HepG2 (cell line): ENCODE results near the gene TRAF3. TPM values are rescaled to one million over a fixed set of nuclear protein-coding genes. Genes with fewer than 3 reads are reported as not detected.
A peak's percentile ranks its signal among the peaks of the same experiment; 100 is the strongest.

Experiments used
- CHD4 ChIP-seq: fragments of 200-600 bp; sonication (generic); IDR thresholded peaks from 2 replicates; pipeline ENCODE4 v1.7.0; 2017; ENCODE audit warnings: mild to moderate bottlenecking, low read length, borderline replicate concordance
- FOXK2 ChIP-seq: fragments of 450-650 bp; IDR thresholded peaks from 2 replicates; pipeline ENCODE4 v1.6.1; 2016
- GATAD1 ChIP-seq: IDR thresholded peaks from 2 replicates; pipeline ENCODE4 v1.6.1; 2016; ENCODE audit warnings: missing genetic modification reagents, missing compliant biosample characterization
- HIC2 ChIP-seq: sonication (generic); formaldehyde crosslinking; IDR thresholded peaks from 2 replicates; pipeline ENCODE4 v1.9.0; 2022; ENCODE audit warnings: low read depth, missing genetic modification reagents
- HIVEP1 ChIP-seq: sonication (generic); formaldehyde crosslinking; IDR thresholded peaks from 2 replicates; pipeline ENCODE4 v1.4.0; 2020; ENCODE audit warnings: mild to moderate bottlenecking, missing genetic modification reagents
- HMG20B ChIP-seq: conservative IDR thresholded peaks from 2 replicates; pipeline ENCODE4 v1.6.1; 2016; ENCODE audit warnings: missing genetic modification reagents, missing compliant biosample characterization
- HMGXB3 ChIP-seq: sonication (generic); formaldehyde crosslinking; IDR thresholded peaks from 2 replicates; pipeline ENCODE4 v1.4.0; 2020; ENCODE audit warnings: missing genetic modification reagents, borderline replicate concordance
- JUND ChIP-seq: sonication (generic); formaldehyde crosslinking; IDR thresholded peaks from 2 replicates; pipeline ENCODE4 v1.8.0; 2022; ENCODE audit warnings: mild to moderate bottlenecking, missing genetic modification reagents
- MAFF ChIP-seq: IDR thresholded peaks from 2 replicates; pipeline ENCODE4 v1.6.1; 2011; ENCODE audit warnings: low read depth, low read length, improper control_type of control experiment
- MAFG ChIP-seq: sonication (generic); formaldehyde crosslinking; IDR thresholded peaks from 2 replicates; pipeline ENCODE4 v1.5.1; 2020; ENCODE audit warnings: mild to moderate bottlenecking, missing genetic modification reagents
- MIER3 ChIP-seq: IDR thresholded peaks from 2 replicates; pipeline ENCODE4 v1.6.1; 2016; ENCODE audit warnings: missing compliant biosample characterization, borderline replicate concordance
- MXI1 ChIP-seq: IDR thresholded peaks from 3 replicates; pipeline ENCODE4 v1.6.1; 2012; ENCODE audit warnings: low read depth, low read length, inconsistent platforms, borderline replicate concordance
- RARA ChIP-seq: IDR thresholded peaks from 2 replicates; pipeline ENCODE4 v1.6.1; 2016; ENCODE audit warnings: missing genetic modification reagents, missing compliant biosample characterization
- RBM22 ChIP-seq: fragments of 200-400 bp; formaldehyde crosslinking; optimal IDR thresholded peaks from 2 replicates; pipeline ENCODE3; 2017; ENCODE audit warnings: mild to moderate bottlenecking, low read length, moderate library complexity
- SCMH1 ChIP-seq: sonication (generic); formaldehyde crosslinking; IDR thresholded peaks from 2 replicates; pipeline ENCODE4 v1.9.0; 2021; ENCODE audit warnings: missing genetic modification reagents, mild to moderate bottlenecking, borderline replicate concordance
- SKIL ChIP-seq: sonication (generic); formaldehyde crosslinking; IDR thresholded peaks from 2 replicates; pipeline ENCODE4 v1.8.0; 2022; ENCODE audit warnings: missing genetic modification reagents, mild to moderate bottlenecking, moderate library complexity, borderline replicate concordance
- THAP11 ChIP-seq: IDR thresholded peaks from 2 replicates; pipeline ENCODE4 v1.6.1; 2016; ENCODE audit warnings: missing biosample characterization, missing genetic modification reagents
- ZNF276 ChIP-seq: sonication (generic); formaldehyde crosslinking; IDR thresholded peaks from 2 replicates; pipeline ENCODE4 v1.4.0; 2020; ENCODE audit warnings: mild to moderate bottlenecking, low read depth, missing genetic modification reagents
- ZNF431 ChIP-seq: sonication (generic); formaldehyde crosslinking; IDR thresholded peaks from 2 replicates; pipeline ENCODE4 v1.9.0; 2022; ENCODE audit warnings: missing genetic modification reagents, low read depth, mild to moderate bottlenecking, borderline replicate concordance
- ZNF839 ChIP-seq: sonication (generic); formaldehyde crosslinking; IDR thresholded peaks from 2 replicates; pipeline ENCODE4 v1.4.0; 2020; ENCODE audit warnings: missing genetic modification reagents, mild to moderate bottlenecking, borderline replicate concordance
- polyA plus RNA-seq, 8 experiments: library from polyadenylated mRNA; depleted of rRNA in 3 of 8; stranded (reverse) in 7 of 8; unstranded in 1 of 8; fragments of >200 nt; fragmentation: Illumina TruSeq in 4 of 8; extraction: Trizol in 4 of 8; gene quantifications; 2 replicates each; pipeline versions ENCODE4 v1.2.1 to v1.2.3, GENCODE V29; 2011 to 2016; ENCODE audit warnings: low read depth in 4 of 8, missing spikeins in 1 of 8, mixed read lengths in 1 of 8; ENCODE audit not compliant: insufficient read depth in 1 of 8
- total RNA-seq, 5 experiments: library from RNA; depleted of rRNA; stranded (reverse); fragments of >200 nt; fragmentation: Illumina TruSeq; extraction: Trizol; gene quantifications; 2 replicates each; pipeline ENCODE4 v1.2.3, GENCODE V29; 2016; ENCODE audit warnings: low read depth in 1 of 5

Gene TRAF3
- total and polyA plus RNA-seq, 2 of the 13 experiments (the other 11 are each of a cell fraction or from before 2014, with no cell fraction given): 6.9 to 12.2 TPM

GRCh38 chr14:102795060-102795925 lies 18.0 kb downstream of the TRAF3 start (continued):
- no peak for TF ChIP-seq HMG20B (CRISPR knock-in tag)
- TF ChIP-seq MIER3 (CRISPR knock-in tag): 0 out of 2 replicates have a peak, but pooled peaks have one; percentile 58
- TF ChIP-seq MAFF: no peak
- peak; percentile 41; the same call in 1 of the 2 replicates for TF ChIP-seq RARA (CRISPR knock-in tag)
- TF ChIP-seq SCMH1: no peak
- no peak for TF ChIP-seq ZNF276 (CRISPR knock-in tag)
- TF ChIP-seq SKIL (CRISPR knock-in tag): no peak
- TF ChIP-seq ZNF431: no peak
- TF ChIP-seq FOXK2: no peak
- TF ChIP-seq JUND (CRISPR knock-in tag): peak; percentile 51; the same call in 1 of the 2 replicates
- TF ChIP-seq HIC2 (CRISPR knock-in tag): no peak
- no peak for TF ChIP-seq HIVEP1 (CRISPR knock-in tag)
- TF ChIP-seq RBM22: no peak
- TF ChIP-seq THAP11 (CRISPR knock-in tag): no peak
- TF ChIP-seq CHD4: no peak
- no peak for TF ChIP-seq ZNF839 (CRISPR knock-in tag)
- TF ChIP-seq HMGXB3: no peak
- no peak for TF ChIP-seq MXI1
- no peak for TF ChIP-seq MAFG (CRISPR knock-in tag)
- no peak for TF ChIP-seq GATAD1 (CRISPR knock-in tag)
